Activated T-helper 1 cell treated with anti-CD3 and anti-CD28 coated beads, Interleukin-2, amount 50 U/mL, for 16 hours (primary cell): Measurements from ENCODE around the gene GALE.

ENCODE experiments used
- DNase-seq, 2 donors: peaks; one replicate each; pipeline ENCODE4 v3.0.0-alpha.2; 2020; ENCODE audit warnings: low read depth in 1 of 2, low spot score in 1 of 2

Gene GALE

DNA sequence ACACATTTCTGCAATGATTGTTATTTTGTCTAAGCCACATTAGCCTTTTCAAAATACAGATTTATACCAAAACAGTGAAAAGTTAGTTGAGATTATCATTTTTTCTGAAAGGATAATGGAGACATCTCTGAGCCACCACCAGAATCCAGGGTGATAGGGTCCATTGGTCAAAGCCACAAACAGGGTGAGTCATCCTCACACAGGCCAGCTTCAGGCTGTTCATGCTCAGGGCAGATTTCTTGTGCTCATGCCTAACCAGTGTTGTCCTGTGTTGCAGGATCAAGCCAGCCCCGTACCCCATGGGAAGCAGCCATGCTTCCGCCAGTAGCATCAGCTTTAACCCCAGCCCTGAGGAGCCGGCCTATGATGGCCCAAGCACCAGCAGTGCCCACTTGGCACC is 43.9 kb downstream of the GALE start:
- no peak for DNase-seq

DNA sequence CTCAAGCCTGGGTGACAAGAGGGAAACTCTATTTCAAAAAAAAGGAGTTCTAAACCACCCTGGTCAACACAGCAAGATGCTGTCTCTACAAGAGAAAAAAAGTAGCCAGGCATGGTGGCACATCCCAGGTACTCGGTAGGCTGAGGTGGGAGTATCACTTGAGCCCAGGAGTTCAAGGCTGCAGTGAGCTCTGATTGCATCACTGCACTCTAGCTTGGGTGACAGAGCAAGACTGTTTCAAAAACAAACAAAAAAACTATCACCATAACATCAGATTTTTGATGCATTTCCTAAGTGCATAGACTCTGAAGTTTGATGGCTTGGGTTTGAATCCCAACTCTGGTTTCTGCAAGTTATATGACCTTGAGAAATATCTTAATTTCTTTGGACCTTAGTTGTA is 47.6 kb downstream of the GALE start:
- no peak for DNase-seq

DNA sequence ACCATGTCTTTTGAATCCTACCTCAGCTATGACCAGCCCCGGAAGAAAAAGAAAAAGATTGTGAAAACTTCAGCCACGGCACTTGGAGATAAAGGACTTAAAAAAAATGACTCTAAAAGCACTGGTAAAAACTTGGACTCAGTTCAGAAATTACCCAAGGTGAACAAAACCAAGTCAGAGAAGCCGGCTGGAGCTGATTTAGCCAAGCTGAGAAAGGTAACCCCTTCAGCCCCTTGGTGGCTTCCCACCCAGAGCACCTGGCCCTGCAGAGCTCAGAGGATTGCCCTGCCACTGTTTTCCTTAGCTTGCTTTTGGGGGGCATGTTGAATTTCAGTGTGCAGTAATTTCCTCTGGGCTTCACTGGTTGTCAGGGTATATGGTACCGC is 48.7 kb downstream of the GALE start:
- DNase-seq = no peak

DNA sequence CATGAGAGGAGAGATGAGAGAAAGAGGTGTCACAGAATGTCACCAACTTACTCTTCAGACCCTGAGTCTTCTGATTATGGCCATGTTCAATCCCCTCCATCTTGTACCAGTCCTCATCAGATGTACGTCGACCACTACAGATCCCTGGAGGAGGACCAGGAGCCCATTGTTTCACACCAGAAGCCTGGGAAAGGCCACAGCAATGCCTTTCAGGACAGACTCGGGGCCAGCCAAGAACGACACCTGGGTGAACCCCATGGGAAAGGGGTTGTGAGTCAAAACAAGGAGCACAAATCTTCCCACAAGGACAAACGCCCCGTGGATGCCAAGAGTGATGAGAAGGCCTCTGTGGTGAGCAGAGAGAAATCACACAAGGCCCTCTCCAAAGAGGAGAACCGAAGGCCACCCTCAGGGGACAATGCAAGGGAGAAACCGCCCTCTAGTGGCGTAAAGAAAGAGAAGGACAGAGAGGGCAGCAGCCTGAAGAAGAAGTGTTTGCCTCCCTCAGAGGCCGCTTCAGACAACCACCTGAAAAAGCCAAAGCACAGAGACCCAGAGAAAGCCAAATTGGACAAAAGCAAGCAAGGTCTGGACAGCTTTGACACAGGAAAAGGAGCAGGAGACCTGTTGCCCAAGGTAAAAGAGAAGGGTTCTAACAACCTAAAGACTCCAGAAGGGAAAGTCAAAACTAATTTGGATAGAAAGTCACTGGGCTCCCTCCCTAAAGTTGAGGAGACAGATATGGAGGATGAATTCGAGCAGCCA is 49.3 kb downstream of the GALE start:
- DNase-seq = no peak

DNA sequence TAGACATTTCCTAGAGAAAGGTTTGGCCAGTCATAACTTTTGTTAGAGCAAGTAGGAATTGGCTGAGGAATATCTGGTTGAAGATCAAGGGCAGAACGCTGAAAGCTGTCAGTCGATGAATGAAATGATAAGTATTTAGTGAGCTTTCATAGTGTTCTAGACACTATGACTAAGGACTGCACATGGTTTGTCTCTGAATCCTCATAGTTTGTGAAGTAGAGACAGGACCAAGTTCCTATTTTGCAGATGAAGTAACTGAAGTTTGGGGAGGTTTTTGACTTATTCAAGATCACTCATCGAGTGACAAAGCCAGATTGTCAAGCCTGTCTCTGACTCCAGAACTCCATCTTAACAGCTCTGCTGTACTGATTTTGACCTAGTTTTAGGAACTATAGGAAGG is 52.5 kb downstream of the GALE start:
- no peak for DNase-seq
